ENCODE measurements around the gene SAFB.

SAFB gene

DNA sequence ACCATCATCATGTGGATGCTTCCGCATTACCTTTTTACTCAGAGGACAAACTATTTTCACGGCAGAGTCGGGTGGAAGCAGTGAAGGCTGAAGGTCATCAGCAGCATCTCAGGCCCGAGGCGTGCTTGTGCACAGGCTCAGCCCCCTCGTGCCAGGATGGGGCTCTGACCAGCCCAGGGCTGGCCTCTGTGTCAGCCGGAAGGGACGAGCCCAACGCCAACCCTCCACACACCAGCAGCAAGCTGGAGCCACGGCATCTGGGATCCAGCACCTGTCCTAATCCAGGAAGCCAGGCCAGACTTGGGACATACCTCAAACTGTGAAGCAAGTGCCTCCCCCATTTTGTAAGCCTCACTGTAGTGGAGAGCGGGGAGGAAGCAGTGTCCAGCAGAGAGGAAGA, 46.3 kb downstream of the SAFB start:
- DNase-seq (ENCODE audit: low spot score) = no peak
- TF ChIP-seq, protein P1, sequence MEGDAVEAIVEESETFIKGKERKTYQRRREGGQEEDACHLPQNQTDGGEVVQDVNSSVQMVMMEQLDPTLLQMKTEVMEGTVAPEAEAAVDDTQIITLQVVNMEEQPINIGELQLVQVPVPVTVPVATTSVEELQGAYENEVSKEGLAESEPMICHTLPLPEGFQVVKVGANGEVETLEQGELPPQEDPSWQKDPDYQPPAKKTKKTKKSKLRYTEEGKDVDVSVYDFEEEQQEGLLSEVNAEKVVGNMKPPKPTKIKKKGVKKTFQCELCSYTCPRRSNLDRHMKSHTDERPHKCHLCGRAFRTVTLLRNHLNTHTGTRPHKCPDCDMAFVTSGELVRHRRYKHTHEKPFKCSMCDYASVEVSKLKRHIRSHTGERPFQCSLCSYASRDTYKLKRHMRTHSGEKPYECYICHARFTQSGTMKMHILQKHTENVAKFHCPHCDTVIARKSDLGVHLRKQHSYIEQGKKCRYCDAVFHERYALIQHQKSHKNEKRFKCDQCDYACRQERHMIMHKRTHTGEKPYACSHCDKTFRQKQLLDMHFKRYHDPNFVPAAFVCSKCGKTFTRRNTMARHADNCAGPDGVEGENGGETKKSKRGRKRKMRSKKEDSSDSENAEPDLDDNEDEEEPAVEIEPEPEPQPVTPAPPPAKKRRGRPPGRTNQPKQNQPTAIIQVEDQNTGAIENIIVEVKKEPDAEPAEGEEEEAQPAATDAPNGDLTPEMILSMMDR (IDR thresholded peaks at IDR 0.05; ENCODE audit: borderline replicate concordance, control extremely low read depth, extremely low read depth, insufficient read depth, missing control alignments) = no peak
- in situ Hi-C loops (cut with MboI; ENCODE audit: low sequenced_read_pairs, unreplicated experiment) = no loop called here

DNA sequence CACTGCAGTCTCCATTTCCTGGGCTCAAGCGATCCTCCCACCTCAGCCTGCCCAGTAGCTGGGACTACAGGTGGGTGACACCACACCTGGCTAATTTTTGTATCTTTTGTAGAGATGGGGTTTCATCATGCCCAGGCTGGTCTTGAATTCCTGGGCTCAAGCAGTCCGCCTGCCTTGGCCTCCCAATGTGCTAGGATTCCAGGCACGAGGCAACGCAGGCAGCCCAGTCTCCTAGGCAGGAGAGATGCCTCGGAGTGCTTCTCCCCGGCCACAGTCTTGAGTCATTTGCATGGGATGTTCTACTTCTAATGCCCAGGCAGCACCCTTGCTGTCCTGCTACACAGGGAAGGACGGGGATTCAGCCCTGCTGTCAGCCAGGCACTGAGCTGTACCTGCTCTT, 48.7 kb downstream of the SAFB start:
- no peak for DNase-seq (ENCODE audit: low spot score)
- TF ChIP-seq, protein P1 (IDR thresholded peaks at IDR 0.05; ENCODE audit: borderline replicate concordance, control extremely low read depth, extremely low read depth, insufficient read depth, missing control alignments) = no peak
- in situ Hi-C loops (cut with MboI; ENCODE audit: low sequenced_read_pairs, unreplicated experiment) = no loop called here

DNA sequence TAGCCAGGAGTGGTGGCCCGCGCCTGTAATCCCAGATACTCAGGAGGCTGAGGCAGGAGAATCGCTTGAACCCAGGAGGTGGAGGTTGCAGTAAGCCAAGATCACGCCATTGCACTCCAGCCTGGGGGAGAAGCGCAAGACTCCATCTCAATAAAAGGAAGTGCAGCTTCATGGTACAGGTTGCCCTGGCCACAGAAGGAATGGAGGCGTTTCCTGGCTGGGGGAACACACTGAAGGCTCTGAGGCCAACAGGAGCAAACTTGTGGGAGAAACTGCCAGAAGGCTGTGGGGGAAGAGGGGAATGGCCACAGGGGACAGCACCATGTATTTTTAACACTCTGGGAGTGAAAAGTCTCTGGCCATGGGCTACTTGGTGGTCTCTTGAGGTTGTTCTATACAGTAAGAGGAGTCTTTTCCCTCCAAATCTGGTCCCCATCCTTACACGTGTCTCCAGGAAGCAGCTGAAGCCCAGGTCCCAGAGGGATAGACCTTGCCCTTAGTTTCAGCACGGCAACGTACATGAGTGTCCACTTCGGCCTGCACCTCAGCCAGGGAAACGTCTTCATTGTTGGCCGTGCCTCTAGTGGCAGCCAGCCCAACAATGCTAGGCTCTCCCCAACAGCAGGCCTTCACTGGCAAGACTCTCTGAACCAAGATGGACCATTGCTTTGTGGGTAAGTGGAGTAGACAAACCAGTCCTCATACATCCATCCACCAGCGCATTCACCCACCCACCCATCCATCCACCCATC, 50.0 kb downstream of the SAFB start:
- TF ChIP-seq, protein P1 (IDR thresholded peaks at IDR 0.05; ENCODE audit: borderline replicate concordance, control extremely low read depth, extremely low read depth, insufficient read depth, missing control alignments) = no peak
- DNase-seq (ENCODE audit: low spot score) = no peak
- in situ Hi-C loops (cut with MboI; ENCODE audit: low sequenced_read_pairs, unreplicated experiment) = no loop called here

DNA sequence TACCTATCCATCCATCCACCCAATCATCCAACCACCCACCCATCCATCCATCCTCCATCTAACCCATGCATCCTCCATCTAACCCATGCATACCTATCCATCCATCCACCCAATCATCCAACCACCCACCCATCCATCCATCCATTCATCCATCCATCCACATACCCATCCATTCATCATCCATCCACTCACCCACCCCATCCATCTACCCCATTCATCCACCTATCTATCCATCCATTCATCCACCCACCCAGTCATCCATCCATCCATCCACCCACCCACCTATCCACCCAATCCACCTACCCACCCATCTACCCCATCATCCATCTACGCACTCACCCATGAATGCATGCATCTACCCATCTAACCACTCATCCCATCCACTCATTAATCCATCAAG, 50.9 kb downstream of the SAFB start:
- DNase-seq (ENCODE audit: low spot score) = no peak
- in situ Hi-C loops (cut with MboI; ENCODE audit: low sequenced_read_pairs, unreplicated experiment) = no loop called here
- TF ChIP-seq, protein P1 (IDR thresholded peaks at IDR 0.05; ENCODE audit: borderline replicate concordance, control extremely low read depth, extremely low read depth, insufficient read depth, missing control alignments) = no peak

DNA sequence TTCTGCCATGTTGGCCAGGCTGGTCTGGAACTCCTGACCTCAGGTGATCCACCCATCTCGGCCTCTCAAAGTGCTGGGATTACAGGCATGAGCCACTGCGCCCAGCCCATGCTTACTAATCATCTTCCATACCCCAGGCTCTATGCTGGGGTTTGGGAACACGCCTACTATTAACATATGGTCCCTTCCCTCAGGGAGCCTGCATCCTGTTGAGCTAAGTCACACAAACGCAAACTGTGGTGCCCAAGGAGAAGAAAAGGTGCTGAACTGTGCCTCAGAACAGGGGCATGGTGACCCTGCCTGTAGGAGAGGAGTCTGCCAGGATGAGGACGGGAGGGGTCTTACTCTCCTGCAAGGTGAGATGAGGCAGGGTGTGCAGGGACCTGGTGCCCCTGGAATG, 51.8 kb downstream of the SAFB start:
- TF ChIP-seq, protein P1 (IDR thresholded peaks at IDR 0.05; ENCODE audit: borderline replicate concordance, control extremely low read depth, extremely low read depth, insufficient read depth, missing control alignments) = no peak
- in situ Hi-C loops (cut with MboI; ENCODE audit: low sequenced_read_pairs, unreplicated experiment) = no loop called here
- DNase-seq (ENCODE audit: low spot score) = no peak

DNA sequence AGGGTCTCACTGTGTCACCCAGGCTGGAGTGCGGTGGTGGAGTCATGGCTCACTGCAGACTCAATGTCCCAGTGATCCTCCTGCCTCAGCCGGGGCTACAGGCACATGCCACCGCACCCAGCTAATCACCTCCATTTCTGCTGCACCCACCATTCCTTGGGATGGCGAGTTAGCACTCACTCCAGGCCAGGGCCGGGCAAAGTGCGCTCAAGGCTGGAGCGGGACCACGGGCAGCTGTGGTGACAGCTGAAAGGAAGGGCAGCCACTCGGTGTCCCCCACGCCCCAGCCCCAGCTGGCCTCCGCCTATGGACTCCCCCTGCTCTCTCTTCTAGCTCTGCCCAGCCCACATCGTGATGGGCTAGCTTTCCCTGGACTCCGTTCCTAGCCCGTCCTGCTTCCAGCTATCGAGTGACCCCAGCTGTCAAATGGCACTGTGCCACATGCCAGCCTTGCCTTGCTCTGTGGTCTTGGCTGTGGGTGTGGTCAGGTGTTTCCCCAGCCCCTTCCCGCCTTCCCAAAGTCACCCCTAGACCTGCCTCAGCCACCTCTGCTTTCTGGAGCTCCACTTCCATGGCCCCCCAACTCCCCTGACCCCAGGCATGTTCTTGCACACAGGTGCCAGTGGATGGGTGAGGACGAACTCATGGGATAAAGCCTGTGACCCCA, 53.4 kb downstream of the SAFB start:
- no peak for DNase-seq (ENCODE audit: low spot score)
- in situ Hi-C loops (cut with MboI; ENCODE audit: low sequenced_read_pairs, unreplicated experiment) = no loop called here
- TF ChIP-seq, protein P1 (IDR thresholded peaks at IDR 0.05; ENCODE audit: borderline replicate concordance, control extremely low read depth, extremely low read depth, insufficient read depth, missing control alignments) = no peak
